DLD1 (cell line): ENCODE results near the gene PARP2.
"Not testable (repeated sequence)": the region's sequence is repeated elsewhere in the genome, so short reads cannot be mapped to it uniquely, and the experiment has no call there.

ENCODE experiments used
- in situ Hi-C: cut with HindIII; loops from 2 replicates; pipeline ENCODE4 v1.10.0; 2017; ENCODE audit warnings: low sequenced_read_pairs

Gene PARP2

DNA sequence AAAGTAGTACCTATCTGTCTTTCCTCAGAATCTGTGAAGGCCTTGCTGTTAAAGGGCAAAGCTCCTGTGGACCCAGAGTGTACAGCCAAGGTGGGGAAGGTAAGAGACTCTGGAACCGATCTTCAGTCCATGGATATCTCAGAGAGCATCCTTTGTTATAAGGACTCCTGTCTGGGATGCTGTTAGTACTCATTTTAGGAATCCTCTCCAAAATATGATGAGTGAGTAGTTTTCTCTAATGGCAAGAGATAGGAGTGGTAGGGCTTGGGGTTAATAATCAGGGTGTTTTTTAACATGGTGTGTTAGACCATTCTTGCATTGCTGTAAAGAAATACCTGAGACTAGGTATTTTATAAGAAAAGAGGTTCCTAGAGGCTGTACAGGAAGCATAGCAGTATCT, 1.9 kb downstream of the PARP2 start:
- in situ Hi-C loops, result no loop called here

DNA sequence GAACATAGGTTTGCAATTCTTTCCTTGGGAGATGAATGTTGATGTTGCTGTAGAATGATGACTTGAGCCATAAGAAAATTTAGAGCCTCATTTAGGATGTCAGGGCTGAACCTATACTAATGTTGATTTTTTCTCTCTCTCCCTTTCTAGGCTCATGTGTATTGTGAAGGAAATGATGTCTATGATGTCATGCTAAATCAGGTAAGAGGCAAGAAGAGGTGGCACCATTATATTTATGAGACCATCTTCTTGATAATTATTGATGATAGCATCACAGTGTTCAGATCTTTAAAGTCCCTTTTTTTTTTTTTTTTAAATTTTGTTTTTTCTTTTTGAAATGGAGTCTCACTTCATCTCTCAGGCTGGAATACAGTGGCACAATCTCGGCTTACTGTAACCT, 3.3 kb downstream of the PARP2 start:
- in situ Hi-C loops, result no loop called here

DNA sequence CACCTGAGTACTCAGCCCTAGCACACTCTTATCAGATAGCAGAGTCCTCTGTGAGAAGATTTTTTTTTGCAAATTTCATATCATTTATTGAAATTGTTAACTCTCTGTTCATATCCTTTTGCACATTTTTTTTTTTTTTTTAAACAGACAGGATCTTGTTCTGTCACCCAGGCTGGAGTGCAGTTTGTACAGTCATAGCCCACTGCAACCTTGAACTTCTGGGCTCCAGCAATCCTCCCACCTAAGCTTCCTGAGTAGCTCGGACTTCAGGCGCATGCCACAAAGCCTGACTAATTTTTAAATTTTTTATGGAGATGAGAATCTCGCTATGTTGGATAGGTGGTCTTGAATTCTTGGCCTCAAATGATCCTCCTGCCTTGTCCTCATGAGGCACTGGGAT, 4.3 kb downstream of the PARP2 start:
- in situ Hi-C loops, result no loop called here

DNA sequence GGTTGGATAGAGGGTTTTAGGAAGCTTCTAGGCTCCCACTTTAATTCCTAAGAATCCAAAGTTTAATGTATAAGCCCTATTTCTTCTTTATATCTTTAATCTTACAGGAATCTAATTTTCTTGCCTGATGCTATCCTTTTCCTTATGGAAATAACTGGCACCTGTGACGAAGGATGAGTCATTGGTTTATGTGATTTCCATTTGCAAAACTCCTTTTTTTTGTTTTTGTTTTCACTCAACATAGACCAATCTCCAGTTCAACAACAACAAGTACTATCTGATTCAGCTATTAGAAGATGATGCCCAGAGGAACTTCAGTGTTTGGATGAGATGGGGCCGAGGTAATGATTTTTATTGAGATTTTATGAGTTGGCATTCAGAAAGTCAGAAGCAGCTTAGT, 6.8 kb downstream of the PARP2 start:
- in situ Hi-C loops, result no loop called here

DNA sequence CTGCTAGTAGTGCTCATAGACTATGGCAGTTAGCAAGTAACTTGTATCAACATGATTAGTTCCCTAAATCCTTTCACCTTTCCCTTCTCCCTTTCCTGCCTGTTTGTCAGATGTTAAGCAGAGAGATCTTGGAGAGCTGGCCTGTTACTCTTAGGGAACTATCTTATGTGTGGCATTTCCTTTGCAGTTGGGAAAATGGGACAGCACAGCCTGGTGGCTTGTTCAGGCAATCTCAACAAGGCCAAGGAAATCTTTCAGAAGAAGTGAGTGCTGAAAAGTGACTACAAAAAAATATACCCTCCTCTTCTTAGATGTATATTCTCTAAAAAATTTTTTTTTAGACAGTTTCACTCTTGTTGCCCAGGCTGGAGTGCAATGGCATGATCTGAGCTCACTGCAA, 7.4 kb downstream of the PARP2 start:
- in situ Hi-C loops, result no loop called here

DNA sequence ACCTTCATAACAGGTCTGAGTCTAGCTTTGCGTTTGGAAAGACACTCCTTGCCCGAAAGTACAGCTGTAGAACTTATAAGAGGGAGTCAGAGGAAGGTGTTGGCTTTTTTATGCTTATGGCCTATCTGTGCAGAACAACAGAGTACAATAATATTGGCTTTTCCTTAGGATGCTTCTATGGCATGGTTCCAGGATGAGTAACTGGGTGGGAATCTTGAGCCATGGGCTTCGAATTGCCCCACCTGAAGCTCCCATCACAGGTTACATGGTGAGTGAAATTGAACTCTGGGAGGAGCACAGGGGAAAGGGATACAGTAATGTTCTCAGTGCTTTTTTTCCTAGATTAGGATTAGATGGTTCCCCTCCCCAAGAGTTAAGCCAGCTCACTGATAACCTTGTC, 13.0 kb downstream of the PARP2 start:
- in situ Hi-C loops, result no loop called here

DNA sequence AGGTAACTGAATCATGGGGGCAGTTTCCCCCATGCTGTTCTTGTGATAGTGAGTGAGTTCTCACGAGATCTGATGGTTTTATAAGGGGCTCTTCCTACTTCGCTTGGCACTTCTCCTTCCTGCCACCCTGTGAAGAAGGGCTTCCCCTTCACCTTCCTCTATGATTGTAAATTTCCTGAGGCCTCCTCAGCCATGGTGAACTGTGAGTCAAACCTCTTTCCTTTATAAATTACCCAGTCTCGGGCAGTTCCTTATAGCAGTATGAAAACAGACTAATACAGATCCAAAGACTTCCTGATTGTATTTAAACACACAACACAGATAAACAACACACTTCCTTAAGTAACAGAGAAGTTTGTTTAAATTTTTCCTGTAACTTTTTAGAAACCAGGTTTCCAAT, 15.0 kb downstream of the PARP2 start:
- in situ Hi-C loops, result not testable (repeated sequence)

DNA sequence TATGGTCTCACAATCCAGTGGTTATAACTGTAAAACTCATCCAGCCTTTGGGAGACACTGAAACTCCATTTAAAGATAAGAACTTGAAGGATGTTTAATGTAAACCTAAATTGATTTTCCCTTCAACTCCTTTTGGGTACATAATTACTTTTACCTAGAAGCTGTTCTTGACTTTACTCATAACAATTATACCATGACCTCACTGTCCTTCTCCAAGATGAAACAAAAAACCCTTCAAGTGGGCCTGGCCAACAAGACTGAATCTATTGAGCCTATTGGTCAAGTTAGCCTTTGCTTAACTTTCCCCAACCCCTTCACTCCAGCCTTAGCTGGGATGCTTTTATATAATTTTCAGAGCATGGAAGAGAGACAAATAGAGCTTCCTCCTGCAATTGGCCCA, 22.5 kb downstream of the PARP2 start:
- in situ Hi-C loops, result no loop called here

DNA sequence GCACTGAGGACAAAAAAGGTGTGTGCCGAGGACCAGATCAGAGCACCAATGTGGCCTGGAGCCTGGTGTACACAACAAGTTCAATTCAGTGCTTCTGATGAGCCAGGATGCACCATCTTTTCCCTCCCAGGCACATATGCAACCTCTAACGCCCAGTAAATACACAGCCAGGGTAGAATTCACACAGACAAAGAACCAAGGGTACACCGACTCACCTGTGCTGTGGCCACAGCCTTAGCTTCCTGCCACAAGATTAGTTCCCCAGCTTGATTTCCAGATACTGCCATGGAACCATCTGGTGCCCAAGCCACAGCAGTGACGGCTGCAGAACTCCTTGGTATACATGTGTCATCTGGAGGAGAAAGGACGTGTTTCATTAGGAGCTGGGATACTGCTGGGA, 29.4 kb downstream of the PARP2 start:
- in situ Hi-C loops, result no loop called here

DNA sequence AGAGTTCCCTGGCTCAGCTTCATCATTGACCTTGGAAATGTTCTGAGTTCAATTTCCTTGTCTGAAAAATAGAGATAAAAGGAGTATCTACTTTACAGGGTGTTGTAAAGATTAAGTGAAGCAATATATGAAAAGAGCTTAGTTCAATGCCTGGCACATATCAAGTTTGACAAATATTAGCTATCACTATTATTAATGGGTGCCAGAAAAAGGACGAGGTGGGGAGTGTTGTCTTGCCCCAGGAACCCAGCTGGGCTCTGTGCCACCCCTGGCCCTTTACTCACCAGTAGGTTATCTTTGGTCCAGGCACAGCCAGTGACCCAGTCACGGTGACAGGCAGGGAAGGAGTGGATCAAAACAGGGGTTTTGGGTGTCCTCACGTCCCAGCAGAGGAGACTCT, 32.0 kb downstream of the PARP2 start:
- in situ Hi-C loops, result no loop called here

DNA sequence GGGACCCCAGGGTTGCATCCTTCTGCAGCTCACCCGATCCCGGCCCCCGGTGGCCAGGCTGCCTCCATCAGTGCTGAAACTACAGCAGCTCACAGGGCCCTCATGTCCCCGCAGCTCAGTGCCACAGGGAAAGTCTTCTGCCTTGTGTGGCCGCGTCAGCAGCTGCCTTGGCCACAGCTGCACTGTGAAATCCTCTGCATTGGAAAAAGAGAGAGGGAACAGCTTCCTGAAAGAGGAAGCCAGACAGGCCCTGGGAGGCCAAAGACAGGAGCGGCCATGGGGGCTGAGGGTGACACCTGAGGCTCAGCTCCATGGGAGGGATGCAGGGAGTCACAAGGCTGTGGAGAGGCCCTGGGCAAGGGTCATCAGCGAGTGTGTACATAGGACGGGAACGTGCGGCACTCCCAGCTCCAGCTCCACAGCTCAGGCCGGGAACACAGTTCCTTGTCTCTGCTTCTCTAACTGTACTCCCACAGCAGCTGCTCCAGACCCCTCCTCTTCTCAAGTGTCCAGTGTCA, 32.7 kb downstream of the PARP2 start:
- in situ Hi-C loops, result no loop called here

DNA sequence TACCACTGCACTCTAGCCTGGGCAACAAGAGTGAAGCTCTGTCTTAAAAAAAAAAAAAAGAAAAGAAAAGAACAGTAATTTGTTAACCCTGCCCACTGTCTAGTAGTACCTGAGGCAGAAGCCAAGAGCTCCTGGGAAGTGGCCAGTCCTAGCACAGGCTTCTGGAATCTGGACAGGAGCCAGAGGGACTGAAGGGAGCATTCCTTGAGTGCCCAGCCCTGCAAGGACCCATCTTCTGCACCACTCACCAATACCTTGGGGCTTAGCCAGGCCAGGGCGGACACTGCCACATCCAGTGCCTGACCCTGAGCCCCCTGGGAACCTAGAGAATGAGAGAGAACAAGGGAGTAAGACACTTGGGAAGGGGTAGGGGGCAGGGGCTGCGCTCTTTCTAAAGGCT, 33.7 kb downstream of the PARP2 start:
- in situ Hi-C loops, result no loop called here

DNA sequence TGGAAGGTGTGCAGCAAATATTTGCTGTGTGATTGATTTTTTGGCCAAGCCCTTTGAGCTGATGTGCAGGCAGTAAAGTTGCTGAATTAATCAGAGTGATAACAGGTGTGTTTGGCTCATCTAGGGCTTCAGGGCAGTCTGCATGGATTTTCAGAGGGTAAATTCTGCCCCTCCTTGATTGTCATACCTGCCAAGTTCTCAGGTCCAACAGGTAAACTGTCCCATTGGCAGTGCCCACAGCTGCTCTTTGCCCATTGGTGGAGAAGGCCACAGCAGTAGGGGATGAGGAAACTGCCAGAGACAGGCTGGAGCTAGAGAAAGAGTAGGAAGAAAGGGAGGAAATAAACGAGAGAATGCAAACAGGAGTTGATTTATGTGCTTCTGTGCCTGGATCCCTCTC, 36.3 kb downstream of the PARP2 start:
- in situ Hi-C loops, result no loop called here

DNA sequence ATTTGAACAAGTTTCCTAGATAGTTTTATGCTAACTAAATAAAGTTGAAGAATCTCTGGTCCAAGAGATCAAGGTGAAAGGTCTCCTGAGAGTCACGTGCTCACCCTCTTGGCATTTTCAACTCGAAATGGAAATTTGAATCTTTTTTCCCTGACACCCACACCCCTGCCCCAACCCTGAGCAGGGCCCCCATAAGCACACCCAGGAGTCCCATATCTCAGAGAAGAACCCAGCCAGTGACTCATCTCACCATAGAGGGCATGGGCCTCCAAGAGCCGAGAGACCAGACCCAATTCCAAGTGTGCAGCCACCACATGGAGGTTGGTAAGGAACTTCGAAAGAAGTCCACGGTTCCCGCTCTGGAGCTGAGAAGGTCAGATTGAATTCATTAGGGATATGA, 37.2 kb downstream of the PARP2 start:
- in situ Hi-C loops, result no loop called here

DNA sequence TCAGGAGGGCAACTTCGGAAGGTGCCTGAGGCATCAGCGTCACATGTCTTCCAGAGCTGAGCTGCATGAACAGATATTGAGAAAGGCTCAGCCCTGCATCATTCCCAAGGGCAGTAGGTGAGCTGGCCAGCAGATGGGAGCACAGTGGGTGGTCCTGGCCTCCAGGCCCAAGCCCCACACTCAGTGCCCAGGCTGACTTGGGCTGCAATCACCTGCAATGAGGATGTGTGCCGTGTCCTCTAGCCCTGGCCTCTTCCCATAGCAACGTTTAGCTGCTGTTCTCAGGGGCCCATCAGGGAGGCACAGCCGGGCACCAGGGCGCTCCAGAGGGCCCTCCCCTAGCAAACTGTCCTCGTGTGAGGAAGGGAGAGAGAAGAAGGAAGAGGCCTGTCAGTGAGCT, 37.9 kb downstream of the PARP2 start:
- in situ Hi-C loops, result no loop called here

DNA sequence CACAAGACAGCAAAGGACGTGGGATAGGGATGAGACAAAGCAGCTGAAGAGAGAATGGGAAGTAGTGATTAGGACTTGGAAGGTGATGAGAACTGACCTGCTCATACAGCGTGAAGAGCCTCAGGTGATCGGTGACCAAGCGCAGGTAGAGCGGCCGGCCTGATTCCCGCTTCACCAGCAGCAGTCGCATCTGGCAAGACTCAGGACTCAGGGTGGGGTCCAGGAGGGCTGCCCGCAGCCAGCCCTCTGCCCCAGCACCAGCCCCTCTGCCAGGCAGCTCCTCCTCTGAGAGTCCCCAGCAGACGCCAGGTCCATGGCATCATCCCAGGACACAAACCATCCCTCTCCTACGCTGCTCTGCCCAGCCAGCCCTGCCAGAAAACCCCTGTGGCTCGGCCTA, 39.1 kb downstream of the PARP2 start:
- in situ Hi-C loops, result no loop called here

DNA sequence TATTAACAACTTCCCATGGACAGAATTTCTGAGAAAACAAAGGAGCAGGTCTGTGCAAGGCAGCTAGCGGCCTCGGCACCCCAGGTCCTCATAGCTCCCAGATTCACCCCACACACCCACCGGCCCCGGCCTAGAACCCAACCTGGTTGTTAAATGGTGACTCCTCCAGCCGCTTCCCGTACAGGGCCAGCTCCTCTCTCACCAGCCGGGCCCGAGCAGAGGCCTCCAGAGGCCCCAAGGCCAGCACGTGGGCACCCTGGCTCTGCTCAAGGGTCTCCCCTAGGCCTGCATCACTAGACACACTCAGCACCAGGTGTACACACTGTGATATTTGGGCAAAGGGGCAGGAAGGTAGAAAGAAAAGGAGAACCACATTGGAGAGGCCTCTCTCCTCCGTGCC, 39.6 kb downstream of the PARP2 start:
- in situ Hi-C loops, result no loop called here

DNA sequence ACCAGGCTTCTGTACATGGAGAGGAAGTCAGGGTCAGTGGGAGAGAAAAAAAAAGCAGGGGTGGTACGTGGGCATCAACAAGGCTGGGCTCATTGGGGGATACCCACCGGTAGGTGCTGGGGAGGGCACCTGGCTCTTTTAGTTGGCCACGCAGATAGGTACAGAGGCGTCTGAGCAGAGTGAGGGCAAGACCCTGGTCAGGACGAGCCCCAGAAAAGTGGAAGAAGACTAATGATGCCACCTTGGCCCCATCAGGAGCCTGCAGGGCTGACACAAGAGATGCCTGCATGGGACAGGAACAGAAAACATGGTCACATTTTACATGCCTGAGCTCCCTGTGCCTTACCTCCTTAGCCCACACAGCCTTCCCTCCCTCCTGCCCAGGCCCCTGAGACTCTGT, 40.2 kb downstream of the PARP2 start:
- in situ Hi-C loops, result no loop called here

DNA sequence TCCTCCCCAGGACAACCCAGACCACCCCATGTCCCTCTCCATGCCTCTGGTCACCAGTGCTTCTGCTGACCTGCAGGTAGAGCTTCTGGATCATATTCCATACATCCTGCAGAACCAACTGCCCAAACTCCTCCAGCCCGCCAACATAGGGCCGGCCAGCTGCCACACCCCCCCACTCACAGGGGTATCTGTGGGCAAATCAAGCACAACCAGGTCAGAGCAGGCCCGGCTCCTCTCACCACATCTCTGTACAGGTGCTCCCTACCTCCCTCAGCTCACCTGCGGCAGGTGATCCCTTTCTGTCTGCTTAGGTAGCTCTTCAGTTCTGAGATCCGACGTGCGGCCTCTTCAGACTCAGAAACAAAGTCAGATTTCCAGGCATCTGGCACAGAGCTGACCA, 40.9 kb downstream of the PARP2 start:
- in situ Hi-C loops, result no loop called here

DNA sequence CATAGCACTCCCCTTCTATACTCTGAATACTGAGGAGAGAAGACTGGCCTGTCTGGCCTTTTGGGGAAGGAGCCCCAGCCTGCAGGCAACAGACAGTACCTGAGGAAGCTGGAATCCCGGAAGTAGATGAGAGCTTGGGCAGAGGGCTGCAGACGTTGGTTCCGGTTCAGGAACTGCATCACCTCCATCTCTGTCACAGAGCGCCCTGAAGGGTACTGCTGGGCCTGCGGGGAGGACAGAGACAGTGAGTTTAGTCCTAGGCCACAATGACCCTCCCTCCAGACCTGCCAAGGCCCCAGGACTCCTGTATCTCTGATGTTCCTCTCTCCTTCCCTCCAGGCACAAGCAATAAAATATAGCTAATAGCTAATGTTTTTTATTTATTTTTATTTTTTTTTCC, 41.5 kb downstream of the PARP2 start:
- in situ Hi-C loops, result no loop called here

DNA sequence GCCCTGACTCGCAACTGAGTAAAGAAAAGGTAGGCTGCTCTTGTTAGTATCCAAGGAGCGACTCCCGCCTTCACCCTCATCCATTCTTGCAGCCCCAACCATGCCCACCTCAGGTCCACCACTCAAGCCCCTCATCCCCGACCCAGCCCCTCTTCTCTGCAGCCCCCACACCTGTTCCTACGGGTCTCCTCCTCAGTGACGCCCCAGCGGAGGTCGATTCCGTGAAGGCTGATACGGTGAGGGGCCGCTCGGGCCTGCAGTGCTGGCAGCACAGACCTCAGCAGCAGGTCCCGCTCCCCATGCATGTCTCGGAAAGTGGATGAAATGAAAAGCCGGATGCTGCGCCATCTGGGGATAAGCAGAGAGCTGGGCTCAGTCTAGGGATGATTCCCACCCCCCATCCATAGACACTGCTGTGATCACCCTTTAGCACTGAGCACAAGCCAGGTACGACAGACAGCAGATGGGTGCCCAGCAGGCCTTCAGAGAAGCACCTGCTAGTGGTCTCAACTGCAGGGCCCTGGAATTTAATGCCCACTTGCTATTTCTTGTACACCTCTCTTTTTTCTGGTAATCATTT, 42.9 kb downstream of the PARP2 start:
- in situ Hi-C loops, result no loop called here

DNA sequence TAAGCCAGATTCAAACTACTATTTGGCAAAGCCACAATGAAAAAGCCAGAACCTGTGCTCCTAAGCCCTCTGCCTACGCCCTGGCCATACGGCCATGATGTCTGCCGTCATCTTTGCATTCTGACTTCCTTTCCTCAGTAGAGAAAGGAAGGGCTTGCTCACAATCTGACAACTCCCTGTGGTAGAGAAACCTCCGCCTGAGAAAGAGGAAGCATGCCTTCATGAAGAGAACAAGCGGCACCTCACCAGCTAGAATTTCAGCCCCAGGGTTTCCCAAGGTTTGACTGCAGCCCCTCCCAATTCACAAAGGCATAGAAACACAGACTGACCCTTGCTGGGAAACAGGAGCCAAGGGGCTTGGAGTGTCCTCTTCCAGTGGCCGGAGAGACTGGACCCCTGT, 44.1 kb downstream of the PARP2 start:
- in situ Hi-C loops, result no loop called here

DNA sequence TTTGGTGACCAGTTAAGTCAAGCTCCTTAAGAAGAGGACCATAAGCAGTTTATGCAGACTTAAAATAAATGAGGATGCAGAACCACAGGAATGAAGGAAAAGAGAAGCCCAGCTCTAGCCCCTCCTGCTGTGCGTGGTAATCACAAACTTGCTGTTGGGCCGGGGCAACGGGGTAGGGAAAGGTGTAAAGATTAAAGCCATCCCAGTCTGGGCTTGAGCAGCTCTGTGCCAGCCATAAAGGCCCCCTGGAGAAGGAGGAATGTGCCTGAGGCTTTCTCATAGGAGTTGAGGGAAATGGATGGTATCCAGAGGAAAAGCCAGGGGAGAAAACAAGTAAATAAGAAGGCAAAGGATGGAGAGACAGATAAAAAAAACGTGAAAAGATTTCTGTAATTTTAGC, 44.7 kb downstream of the PARP2 start:
- in situ Hi-C loops, result no loop called here

DNA sequence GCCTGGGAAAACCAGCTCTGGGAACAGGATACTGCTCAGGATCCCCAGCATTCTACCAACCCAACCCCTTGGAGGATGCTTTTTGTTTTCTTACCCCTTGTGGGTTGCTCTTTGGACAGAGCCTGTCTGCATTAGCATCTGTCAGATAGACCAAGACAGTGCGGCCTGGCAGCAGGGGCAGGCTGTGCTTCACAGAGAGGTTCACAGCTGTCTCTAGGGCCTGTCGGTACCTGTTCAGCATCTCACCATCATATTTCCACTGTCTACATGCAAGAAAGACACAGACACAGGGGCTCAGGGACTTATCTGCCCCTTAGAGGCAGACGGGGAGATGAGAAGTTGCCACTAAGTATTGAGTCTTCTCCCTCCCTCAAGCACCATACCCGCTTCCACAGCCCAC, 48.1 kb downstream of the PARP2 start:
- in situ Hi-C loops, result no loop called here
